Skin of body (tissue), 2 donors: Measurements from ENCODE around the gene TLX1. TPM values are rescaled to one million over a fixed set of nuclear protein-coding genes. Genes with fewer than 3 reads are reported as not detected.
A peak's percentile ranks its signal among the peaks of the same experiment; 100 is the strongest.

ENCODE experiments used
- DNase-seq: peaks from one replicate; lab custom pipeline; 2025; lab: John Stamatoyannopoulos, UW
- total RNA-seq: library from RNA; depleted of rRNA; stranded (reverse); fragments of >200 nt; gene quantifications from one replicate; pipeline ENCODE4 v1.2.3, GENCODE V29; 2014

Gene TLX1
- total RNA-seq, 1 donor from 2014 or later: not detected

GRCh38 chr10:101133489-101134298 lies 2.6 kb downstream of the TLX1 start:
- DNase-seq: no peak

- no peak for DNase-seq
These were observed 3.4 kb downstream of the TLX1 start for GRCh38 chr10:101134299-101135127.

- DNase-seq: no peak
These were observed 4.3 kb downstream of the TLX1 start for GRCh38 chr10:101135141-101136006.

GRCh38 chr10:101136007-101136707 lies 5.1 kb downstream of the TLX1 start:
- DNase-seq: no peak

- DNase-seq: no peak
These were observed 5.6 kb downstream of the TLX1 start for GRCh38 chr10:101136708-101137121.

- DNase-seq: no peak
These were observed 6.2 kb downstream of the TLX1 start for GRCh38 chr10:101137271-101137670.

GRCh38 chr10:101138788-101139420 lies 7.8 kb downstream of the TLX1 start:
- no peak for DNase-seq

GRCh38 chr10:101139421-101139911 lies 8.4 kb downstream of the TLX1 start:
- DNase-seq: no peak

GRCh38 chr10:101140084-101140949 lies 9.2 kb downstream of the TLX1 start:
- no peak for DNase-seq

- DNase-seq: no peak
These were observed 10.0 kb downstream of the TLX1 start for GRCh38 chr10:101140950-101141615.

GRCh38 chr10:101141616-101142532 lies 10.8 kb downstream of the TLX1 start:
- DNase-seq: peak; percentile 16

GRCh38 chr10:101142533-101143344 lies 11.6 kb downstream of the TLX1 start:
- DNase-seq: no peak

- no peak for DNase-seq
These were observed 12.2 kb downstream of the TLX1 start for GRCh38 chr10:101143345-101143630.

- DNase-seq: no peak
These were observed 13.0 kb downstream of the TLX1 start for GRCh38 chr10:101144053-101144452.

GRCh38 chr10:101145145-101145544 lies 14.0 kb downstream of the TLX1 start:
- no peak for DNase-seq

GRCh38 chr10:101145750-101146391 lies 14.8 kb downstream of the TLX1 start:
- DNase-seq: no peak
